ENCODE measurements around the gene CCM2. TPM values are rescaled to one million over a fixed set of nuclear protein-coding genes. Genes with fewer than 3 reads are reported as not detected.
A peak's percentile ranks its signal among the peaks of the same experiment; 100 is the strongest.

The CCM2 gene
- total and polyA plus RNA-seq, 9 donors = 16.2 to 34.6 (median 23.1) TPM

DNA sequence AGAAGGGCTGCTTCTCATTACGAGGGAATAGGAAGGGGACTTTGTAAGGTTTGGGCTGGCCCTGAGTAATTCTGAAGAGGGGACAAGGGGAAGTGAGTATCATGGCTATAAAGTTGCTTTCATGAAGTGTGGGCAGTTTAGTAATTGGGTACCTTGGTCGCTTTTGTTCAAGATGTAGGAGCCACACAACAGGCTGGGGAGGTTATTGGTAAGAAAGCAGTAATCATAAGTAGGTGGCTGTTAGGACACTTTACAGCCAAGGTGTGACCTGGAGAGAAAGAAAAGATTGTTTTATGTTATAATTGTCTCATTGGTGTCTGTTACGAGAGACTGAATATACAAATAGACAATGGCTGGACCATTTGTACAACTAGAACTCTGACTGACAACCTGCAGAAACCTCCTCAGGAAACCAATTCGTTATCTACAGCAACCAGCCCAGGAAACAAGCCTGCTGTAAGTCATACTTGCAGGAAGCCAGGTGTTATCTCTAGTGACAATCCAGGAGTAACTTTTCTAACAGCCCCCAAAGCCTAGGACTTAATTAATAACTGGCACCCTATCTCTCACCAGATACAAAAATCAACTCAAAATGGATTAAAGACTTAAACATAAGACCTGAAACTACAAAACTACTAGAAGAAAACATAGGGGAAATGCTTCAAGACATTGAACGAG, 5.0 kb upstream of the CCM2 start:
- TF ChIP-seq, protein P1, sequence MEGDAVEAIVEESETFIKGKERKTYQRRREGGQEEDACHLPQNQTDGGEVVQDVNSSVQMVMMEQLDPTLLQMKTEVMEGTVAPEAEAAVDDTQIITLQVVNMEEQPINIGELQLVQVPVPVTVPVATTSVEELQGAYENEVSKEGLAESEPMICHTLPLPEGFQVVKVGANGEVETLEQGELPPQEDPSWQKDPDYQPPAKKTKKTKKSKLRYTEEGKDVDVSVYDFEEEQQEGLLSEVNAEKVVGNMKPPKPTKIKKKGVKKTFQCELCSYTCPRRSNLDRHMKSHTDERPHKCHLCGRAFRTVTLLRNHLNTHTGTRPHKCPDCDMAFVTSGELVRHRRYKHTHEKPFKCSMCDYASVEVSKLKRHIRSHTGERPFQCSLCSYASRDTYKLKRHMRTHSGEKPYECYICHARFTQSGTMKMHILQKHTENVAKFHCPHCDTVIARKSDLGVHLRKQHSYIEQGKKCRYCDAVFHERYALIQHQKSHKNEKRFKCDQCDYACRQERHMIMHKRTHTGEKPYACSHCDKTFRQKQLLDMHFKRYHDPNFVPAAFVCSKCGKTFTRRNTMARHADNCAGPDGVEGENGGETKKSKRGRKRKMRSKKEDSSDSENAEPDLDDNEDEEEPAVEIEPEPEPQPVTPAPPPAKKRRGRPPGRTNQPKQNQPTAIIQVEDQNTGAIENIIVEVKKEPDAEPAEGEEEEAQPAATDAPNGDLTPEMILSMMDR (IDR thresholded peaks at IDR 0.05) = no peak
- TF ChIP-seq POLR2A (IDR thresholded peaks at IDR 0.05) (no peak), EP300 (IDR thresholded peaks at IDR 0.05) (no peak)
- no peak overlapping the region for H3K27ac ChIP-seq
- no peaks in the 10 kb centered on the region for H3K36me3 ChIP-seq
- no peaks in the 10 kb centered on the region for H3K27me3 ChIP-seq
- 81 to 86% (median 84%) methylated on average over 5 of the region's 5 CpGs for WGBS, 3 donors
- intact Hi-C loops (cut with DNase I) = no loop called here
- no peaks in the 10 kb centered on the region for H3K9me3 ChIP-seq
- H3K4me3 ChIP-seq = no peak overlapping the region
- no peaks in the 10 kb centered on the region for H3K4me1 ChIP-seq (ENCODE audit: insufficient read depth)
- DNase-seq = no peak

DNA sequence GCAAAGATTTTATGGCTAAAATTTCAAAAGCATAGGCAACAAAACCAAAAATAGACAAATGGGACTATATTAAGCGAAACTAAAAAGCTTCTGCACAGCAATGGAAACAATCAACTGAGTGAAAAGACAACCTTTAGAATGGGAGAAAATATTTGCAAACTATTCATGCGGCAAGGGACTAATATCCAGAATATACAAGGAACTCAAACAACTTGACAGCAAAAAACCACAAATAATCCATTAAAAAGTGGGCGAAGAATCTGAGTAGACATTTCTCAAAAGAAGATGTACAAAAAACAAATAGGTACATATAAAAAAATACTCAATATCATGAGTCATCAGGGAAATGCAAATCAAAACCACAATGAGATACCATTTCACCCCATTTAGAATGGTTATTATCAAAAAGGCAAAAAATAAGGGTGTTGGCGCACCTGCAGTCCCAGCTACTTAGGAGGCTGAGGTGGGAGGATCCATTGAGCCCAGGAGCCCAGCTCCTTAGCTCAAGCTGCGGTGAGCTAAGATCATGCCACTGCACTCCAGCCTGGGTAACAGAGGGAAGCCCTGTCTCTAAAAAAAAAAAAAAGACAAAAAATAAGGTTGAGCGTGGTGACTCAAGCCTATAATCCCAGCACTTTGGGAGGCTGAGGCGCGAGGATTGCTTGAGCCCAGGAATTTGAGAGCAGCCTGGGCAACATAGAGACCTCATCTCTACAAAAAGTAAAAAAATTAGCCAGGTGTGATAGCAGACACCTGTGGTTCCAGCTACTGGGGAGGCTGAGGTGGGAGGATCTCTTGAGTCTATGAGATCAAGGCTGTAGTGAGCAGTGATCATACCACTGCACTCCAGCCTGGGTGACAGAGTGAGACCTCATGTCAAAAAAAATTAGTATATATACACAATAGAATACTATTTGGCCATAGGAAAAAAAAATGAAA, 4.2 kb upstream of the CCM2 start:
- intact Hi-C loops (cut with DNase I) = no loop called here
- Histone ChIP-seq H3K36me3 (no peaks in the 10 kb centered on the region), H3K27ac (no peak overlapping the region), H3K9me3 (no peaks in the 10 kb centered on the region), H3K4me3 (no peak overlapping the region), H3K27me3 (no peaks in the 10 kb centered on the region), H3K4me1 (ENCODE audit: insufficient read depth) (no peaks in the 10 kb centered on the region)
- WGBS, 3 donors = 91 to 95% (median 94%) methylated on average over 8 of the region's 8 CpGs
- DNase-seq = peak in 1 of 5 donors; percentile 11
- TF ChIP-seq EP300 (IDR thresholded peaks at IDR 0.05) (no peak), POLR2A (IDR thresholded peaks at IDR 0.05) (no peak)
- TF ChIP-seq, protein P1 (IDR thresholded peaks at IDR 0.05) = no peak

DNA sequence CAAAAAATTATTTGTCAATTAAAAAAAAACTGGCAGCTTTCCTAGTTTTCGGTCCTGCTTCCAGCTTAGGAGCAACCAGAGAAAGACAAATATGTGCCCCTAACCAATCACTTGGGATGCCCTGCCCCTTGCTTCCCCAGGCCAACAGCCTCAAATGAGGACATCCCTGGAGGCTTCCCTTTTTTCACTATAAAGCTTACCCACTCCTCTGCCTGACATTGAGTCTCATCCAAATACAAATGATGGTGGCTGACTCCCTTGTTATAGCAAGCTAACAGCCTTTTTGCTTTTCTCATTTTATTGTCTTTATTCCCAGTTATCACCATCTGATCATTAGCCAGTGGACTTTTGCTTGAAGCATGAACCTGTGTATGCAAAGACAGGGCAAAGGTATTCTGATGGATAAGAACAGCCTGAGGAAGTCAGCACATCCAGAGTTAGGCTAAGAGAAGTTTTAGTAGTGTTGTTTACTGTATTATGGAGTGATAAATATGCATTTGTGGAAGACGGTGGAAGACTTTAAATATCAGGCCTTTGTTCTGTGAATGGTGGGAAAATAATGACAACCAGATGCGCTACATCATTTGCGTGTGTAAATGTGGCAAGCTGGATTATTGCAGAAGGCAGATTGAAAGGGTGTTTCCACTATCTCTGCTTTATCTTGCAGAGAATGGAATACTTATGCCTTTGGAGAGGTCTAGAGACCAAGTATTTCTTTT, 1.7 kb upstream of the CCM2 start:
- Histone ChIP-seq H3K4me1 (ENCODE audit: insufficient read depth) (peaks cover 3% of the 10 kb centered on the region), H3K27ac (peak overlapping the region in 1 of 2 donors; percentile 58), H3K36me3 (no peaks in the 10 kb centered on the region), H3K27me3 (no peaks in the 10 kb centered on the region), H3K4me3 (no peak overlapping the region), H3K9me3 (no peaks in the 10 kb centered on the region)
- intact Hi-C loops (cut with DNase I) = no loop called here
- 80 to 88% (median 86%) methylated on average over 4 of the region's 4 CpGs for WGBS, 3 donors
- DNase-seq = peak in 1 of 5 donors; percentile 4
- TF ChIP-seq EP300 (IDR thresholded peaks at IDR 0.05) = no peak
- no peak for TF ChIP-seq POLR2A (IDR thresholded peaks at IDR 0.05)
- TF ChIP-seq, protein P1 (IDR thresholded peaks at IDR 0.05) = no peak

Data from ovary (tissue), 9 donors.